Measurements from ENCODE around the gene DCPS. TPM values are rescaled to one million over a fixed set of nuclear protein-coding genes. Genes with fewer than 3 reads are reported as not detected.
A peak's percentile ranks its signal among the peaks of the same experiment; 100 is the strongest.

DCPS gene, protein sequence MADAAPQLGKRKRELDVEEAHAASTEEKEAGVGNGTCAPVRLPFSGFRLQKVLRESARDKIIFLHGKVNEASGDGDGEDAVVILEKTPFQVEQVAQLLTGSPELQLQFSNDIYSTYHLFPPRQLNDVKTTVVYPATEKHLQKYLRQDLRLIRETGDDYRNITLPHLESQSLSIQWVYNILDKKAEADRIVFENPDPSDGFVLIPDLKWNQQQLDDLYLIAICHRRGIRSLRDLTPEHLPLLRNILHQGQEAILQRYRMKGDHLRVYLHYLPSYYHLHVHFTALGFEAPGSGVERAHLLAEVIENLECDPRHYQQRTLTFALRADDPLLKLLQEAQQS
- 58.3 TPM for polyA plus RNA-seq (2012; ENCODE audit: insufficient read length, low read depth)

DNA sequence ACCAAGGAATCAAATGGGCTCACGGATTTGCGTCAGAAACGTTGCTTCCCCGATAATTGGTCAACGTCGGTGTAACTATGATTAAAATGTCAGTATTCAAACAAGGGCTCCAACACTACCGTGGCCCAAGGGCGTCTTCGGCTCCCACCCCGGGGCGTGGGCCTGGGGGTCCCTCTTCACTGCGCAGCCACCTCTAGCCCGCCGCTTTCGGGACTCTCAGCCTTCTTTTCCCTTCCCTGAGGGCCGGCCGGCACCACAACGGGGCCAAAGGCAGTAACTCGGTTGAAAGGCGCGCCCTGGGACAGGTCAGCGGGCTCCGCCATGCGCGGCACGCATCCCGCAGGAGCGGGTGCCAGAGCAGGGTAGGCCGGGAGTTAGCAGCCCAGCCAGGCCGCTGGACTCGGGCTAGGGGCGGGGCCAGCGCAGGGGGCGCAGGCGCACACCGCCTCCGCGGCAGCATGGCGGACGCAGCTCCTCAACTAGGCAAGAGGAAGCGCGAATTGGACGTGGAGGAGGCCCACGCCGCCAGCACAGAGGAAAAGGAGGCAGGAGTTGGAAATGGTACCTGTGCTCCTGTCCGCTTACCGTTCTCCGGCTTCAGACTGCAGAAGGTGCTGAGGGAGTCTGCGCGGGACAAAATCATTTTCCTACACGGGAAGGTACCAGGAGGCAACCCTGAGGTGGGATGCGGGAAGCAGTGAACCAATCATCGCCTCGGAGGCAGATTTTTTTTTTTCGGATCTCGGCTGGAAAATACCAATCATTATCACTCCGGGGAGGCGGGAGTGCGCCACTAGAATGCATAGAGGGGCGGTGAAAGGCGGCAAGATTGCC lies at the start of gene DCPS:
Gene DCPS (plus strand): TSS at position 438 of the 834 bp plus-strand sequence. CDS start 21 bp downstream, at position 459.
- peak; percentile 64 for TF ChIP-seq FOXP2 (optimal IDR thresholded peaks at IDR 0.05; ENCODE audit: borderline replicate concordance, extremely low read depth, extremely low read length, insufficient read depth)
- peak; percentile 78; the same call in 1 of the 2 replicates for TF ChIP-seq TAF1 (IDR thresholded peaks at IDR 0.05; ENCODE audit: borderline replicate concordance, insufficient read depth, low read length)
- TF ChIP-seq POLR2AphosphoS5 (IDR thresholded peaks at IDR 0.05; ENCODE audit: low read depth, low read length): peak; percentile 99
- TF ChIP-seq, protein P1, sequence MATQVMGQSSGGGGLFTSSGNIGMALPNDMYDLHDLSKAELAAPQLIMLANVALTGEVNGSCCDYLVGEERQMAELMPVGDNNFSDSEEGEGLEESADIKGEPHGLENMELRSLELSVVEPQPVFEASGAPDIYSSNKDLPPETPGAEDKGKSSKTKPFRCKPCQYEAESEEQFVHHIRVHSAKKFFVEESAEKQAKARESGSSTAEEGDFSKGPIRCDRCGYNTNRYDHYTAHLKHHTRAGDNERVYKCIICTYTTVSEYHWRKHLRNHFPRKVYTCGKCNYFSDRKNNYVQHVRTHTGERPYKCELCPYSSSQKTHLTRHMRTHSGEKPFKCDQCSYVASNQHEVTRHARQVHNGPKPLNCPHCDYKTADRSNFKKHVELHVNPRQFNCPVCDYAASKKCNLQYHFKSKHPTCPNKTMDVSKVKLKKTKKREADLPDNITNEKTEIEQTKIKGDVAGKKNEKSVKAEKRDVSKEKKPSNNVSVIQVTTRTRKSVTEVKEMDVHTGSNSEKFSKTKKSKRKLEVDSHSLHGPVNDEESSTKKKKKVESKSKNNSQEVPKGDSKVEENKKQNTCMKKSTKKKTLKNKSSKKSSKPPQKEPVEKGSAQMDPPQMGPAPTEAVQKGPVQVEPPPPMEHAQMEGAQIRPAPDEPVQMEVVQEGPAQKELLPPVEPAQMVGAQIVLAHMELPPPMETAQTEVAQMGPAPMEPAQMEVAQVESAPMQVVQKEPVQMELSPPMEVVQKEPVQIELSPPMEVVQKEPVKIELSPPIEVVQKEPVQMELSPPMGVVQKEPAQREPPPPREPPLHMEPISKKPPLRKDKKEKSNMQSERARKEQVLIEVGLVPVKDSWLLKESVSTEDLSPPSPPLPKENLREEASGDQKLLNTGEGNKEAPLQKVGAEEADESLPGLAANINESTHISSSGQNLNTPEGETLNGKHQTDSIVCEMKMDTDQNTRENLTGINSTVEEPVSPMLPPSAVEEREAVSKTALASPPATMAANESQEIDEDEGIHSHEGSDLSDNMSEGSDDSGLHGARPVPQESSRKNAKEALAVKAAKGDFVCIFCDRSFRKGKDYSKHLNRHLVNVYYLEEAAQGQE (IDR thresholded peaks at IDR 0.05; ENCODE audit: insufficient read depth in 1 of 2, low read depth in 2 of 2, low read length in 2 of 2): no peak
- TF ChIP-seq SIN3A (IDR thresholded peaks at IDR 0.05; ENCODE audit: borderline replicate concordance, insufficient read depth, low read length): peak; percentile 65; the same call in 1 of the 2 replicates

DNA sequence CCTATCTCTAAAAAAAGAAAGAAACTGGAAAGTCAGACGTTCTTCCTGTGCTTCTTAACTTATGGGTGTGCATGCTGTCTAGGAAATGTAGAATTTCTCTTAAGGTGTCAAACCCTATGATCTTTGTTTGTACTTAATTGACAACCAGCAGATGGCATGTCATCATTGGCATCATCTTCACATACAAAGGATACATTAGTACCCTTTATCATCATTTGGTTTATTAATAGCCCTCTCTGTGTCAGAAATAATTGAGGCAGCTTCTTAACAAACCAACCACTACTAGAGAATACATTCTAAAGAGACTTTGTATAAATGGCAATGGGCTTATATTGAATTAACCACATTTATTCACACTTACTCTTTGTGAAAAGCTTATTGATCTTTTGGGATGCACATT lies 49.0 kb upstream of the DCPS start:
- TF ChIP-seq SIN3A (IDR thresholded peaks at IDR 0.05; ENCODE audit: borderline replicate concordance, insufficient read depth, low read length): no peak
- TF ChIP-seq, protein P1 (IDR thresholded peaks at IDR 0.05; ENCODE audit: insufficient read depth in 1 of 2, low read depth in 2 of 2, low read length in 2 of 2): no peak
- TF ChIP-seq POLR2AphosphoS5 (IDR thresholded peaks at IDR 0.05; ENCODE audit: low read depth, low read length): no peak
- TF ChIP-seq TAF1 (IDR thresholded peaks at IDR 0.05; ENCODE audit: borderline replicate concordance, insufficient read depth, low read length): no peak
- no peak for TF ChIP-seq FOXP2 (optimal IDR thresholded peaks at IDR 0.05; ENCODE audit: borderline replicate concordance, extremely low read depth, extremely low read length, insufficient read depth)

DNA sequence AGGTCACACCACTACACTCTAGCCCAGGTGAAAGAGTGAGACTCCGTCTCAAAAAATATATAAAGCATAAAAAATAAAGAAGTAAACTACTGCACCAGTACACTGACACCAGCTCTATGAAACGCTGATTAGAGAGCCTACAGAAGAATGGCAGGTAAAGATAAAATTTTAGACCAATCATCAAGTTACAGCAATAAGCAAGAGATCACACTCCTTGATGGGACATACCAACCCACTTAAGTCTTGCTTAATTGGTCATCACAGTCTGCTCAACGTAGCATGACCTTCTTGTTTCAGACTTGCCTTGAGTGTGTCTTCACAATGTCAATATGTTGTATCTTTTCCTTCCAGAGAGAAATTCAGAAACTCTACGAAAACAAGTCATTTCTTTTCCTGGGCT lies 47.6 kb upstream of the DCPS start:
- no peak for TF ChIP-seq POLR2AphosphoS5 (IDR thresholded peaks at IDR 0.05; ENCODE audit: low read depth, low read length)
- no peak for TF ChIP-seq SIN3A (IDR thresholded peaks at IDR 0.05; ENCODE audit: borderline replicate concordance, insufficient read depth, low read length)
- no peak for TF ChIP-seq FOXP2 (optimal IDR thresholded peaks at IDR 0.05; ENCODE audit: borderline replicate concordance, extremely low read depth, extremely low read length, insufficient read depth)
- TF ChIP-seq, protein P1 (IDR thresholded peaks at IDR 0.05; ENCODE audit: insufficient read depth in 1 of 2, low read depth in 2 of 2, low read length in 2 of 2): no peak
- no peak for TF ChIP-seq TAF1 (IDR thresholded peaks at IDR 0.05; ENCODE audit: borderline replicate concordance, insufficient read depth, low read length)

DNA sequence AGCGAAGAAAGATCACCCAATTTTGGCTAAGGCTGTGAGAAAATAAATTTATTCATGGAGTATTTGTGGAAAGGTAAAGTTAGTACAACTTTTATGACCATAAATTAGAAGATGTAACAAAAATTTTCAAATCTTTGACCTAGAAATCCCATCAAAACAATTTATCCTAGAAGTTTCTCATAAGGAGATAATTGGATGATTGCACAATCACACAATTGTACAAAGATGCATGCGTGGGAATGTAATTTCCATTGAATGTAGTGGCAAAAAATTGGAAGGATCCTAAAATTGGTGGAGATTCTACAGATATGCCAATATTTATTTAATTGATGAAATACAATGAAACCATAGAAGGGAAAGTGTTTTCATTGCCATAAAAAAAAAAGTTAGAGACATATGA lies 46.7 kb upstream of the DCPS start:
- TF ChIP-seq SIN3A (IDR thresholded peaks at IDR 0.05; ENCODE audit: borderline replicate concordance, insufficient read depth, low read length) (no peak), POLR2AphosphoS5 (IDR thresholded peaks at IDR 0.05; ENCODE audit: low read depth, low read length) (no peak), TAF1 (IDR thresholded peaks at IDR 0.05; ENCODE audit: borderline replicate concordance, insufficient read depth, low read length) (no peak)
- TF ChIP-seq, protein P1 (IDR thresholded peaks at IDR 0.05; ENCODE audit: insufficient read depth in 1 of 2, low read depth in 2 of 2, low read length in 2 of 2): no peak

Data from PFSK-1 (cell line).